Transverse colon (tissue), 4 donors: ENCODE data around the gene IL5RA. TPM values are rescaled to one million over a fixed set of nuclear protein-coding genes. Genes with fewer than 3 reads are reported as not detected.

Experiments used
- DNase-seq: peaks from one replicate; pipeline ENCODE4 v3.0.0-alpha.2; 2019
- H3K27ac ChIP-seq, 4 donors: fragments of 200-600 bp; sonication (generic); 2 replicates each; pipeline ENCODE4 v1.5.1; 2016 to 2018; ENCODE audit warnings: inconsistent platforms in 4 of 4
- H3K27me3 ChIP-seq: fragments of 200-600 bp; sonication (generic); 2 replicates; pipeline ENCODE4 v1.5.1; 2017; ENCODE audit warnings: inconsistent platforms
- H3K36me3 ChIP-seq, 4 donors: fragments of 200-600 bp; sonication (generic); 2 replicates each; pipeline ENCODE4 v1.5.1; 2017 to 2019; ENCODE audit warnings: inconsistent platforms in 4 of 4
- H3K4me1 ChIP-seq, 4 donors: fragments of 200-600 bp; sonication (generic); 2 replicates each; pipeline ENCODE4 v1.5.1; 2017 to 2020; ENCODE audit warnings: inconsistent platforms in 4 of 4
- H3K4me3 ChIP-seq, 4 donors: fragments of 200-600 bp; sonication (generic); 1 replicate in 1 of 4; 2 replicates in 3 of 4; pipeline versions ENCODE4 v1.5.1 to v1.6.1; 2017 to 2019; ENCODE audit warnings: inconsistent platforms in 4 of 4
- H3K9me3 ChIP-seq, 2 donors: fragments of 200-600 bp; sonication (generic); 2 replicates each; pipeline ENCODE4 v1.5.1; 2017 to 2019; ENCODE audit warnings: inconsistent platforms in 2 of 2
- CTCF ChIP-seq, 5 experiments: fragments of 200-600 bp in 3 of 5; fragments of 450-650 bp in 2 of 5; sonication (generic) in 3 of 5; IDR thresholded peaks; 1 replicate in 2 of 5; 2 replicates in 3 of 5; pipeline ENCODE4 v1.5.1; 2016 to 2017; ENCODE audit warnings: antibody characterized with exemption in 5 of 5, inconsistent platforms in 3 of 5, mild to moderate bottlenecking in 2 of 5, moderate library complexity in 1 of 5
- EP300 ChIP-seq: sonication (generic); formaldehyde crosslinking; IDR thresholded peaks from one replicate; pipeline ENCODE4 v1.6.1; 2017; ENCODE audit warnings: antibody characterized with exemption, low read depth
- POLR2A ChIP-seq: fragments of 450-650 bp; IDR thresholded peaks from one replicate; pipeline ENCODE4 v1.6.1; 2016; ENCODE audit warnings: antibody characterized with exemption, mild to moderate bottlenecking, moderate library complexity
- POLR2AphosphoS5 ChIP-seq, 3 donors: sonication (generic); formaldehyde crosslinking; IDR thresholded peaks; one replicate each; pipeline ENCODE4 v1.6.1; 2016; ENCODE audit warnings: antibody characterized with exemption in 3 of 3
- WGBS, 2 donors: methylation state at CpG; one replicate each; pipeline ENCODE4 v1.1.5; 2018; ENCODE audit warnings: low coverage in 1 of 2; 5-methylcytosine and 5-hydroxymethylcytosine counted together
- in situ Hi-C, 4 donors: fragments of 200-750 bp; cut with MboI; loops; one replicate each; pipeline versions ENCODE4 v1.15.0 to v1.15.1; 2017; ENCODE audit warnings: low sequenced_read_pairs in 3 of 4, low pct_ligation_motif_present in 1 of 4, low pct_unique_long_range_greater_than_20kb in 1 of 4
- intact Hi-C: fragments of 100-400 bp; cut with DNase I; formaldehyde crosslinking; loops from one replicate; pipeline ENCODE4 v1.15.1; 2023; ENCODE audit warnings: low total_unique reads
- total RNA-seq, 4 donors: library from RNA; depleted of rRNA; stranded (reverse); fragments of >200 nt; gene quantifications; one replicate each; pipeline ENCODE4 v1.1.0, GENCODE V29; 2016

Gene IL5RA
- total RNA-seq, 4 donors from 2014 or later: 0.27 to 0.95 TPM; not detected in 2

GRCh38 chr3:3087279-3087678 is 22.9 kb downstream of the IL5RA start:
- no peak for DNase-seq
- Histone ChIP-seq H3K4me3 (no peak overlapping the region), H3K27ac (no peak overlapping the region), H3K27me3 (no peaks in the 10 kb centered on the region), H3K36me3 (no peaks in the 10 kb centered on the region), H3K9me3 (no peaks in the 10 kb centered on the region), H3K4me1 (no peaks in the 10 kb centered on the region)
- TF ChIP-seq EP300 (no peak), POLR2AphosphoS5 (IDR thresholded peaks at IDR 0.05) (no peak), POLR2A (no peak), CTCF (IDR thresholded peaks at IDR 0.05) (no peak)
- intact Hi-C loops: no loop called here
- in situ Hi-C loops: no loop called here

- intact Hi-C loops: no loop called here
- 72 to 74% methylated on average over 6 of the region's 6 CpGs for WGBS, 2 donors
Observed at GRCh38 chr3:3086239-3086638, 23.9 kb downstream of the IL5RA start.

GRCh38 chr3:3085782-3086181 is 24.4 kb downstream of the IL5RA start:
- no peak for DNase-seq
- TF ChIP-seq EP300 (no peak), CTCF (IDR thresholded peaks at IDR 0.05) (no peak), POLR2AphosphoS5 (IDR thresholded peaks at IDR 0.05) (no peak), POLR2A (no peak)
- no peaks in the 10 kb centered on the region for H3K36me3 ChIP-seq
- H3K4me3 ChIP-seq: no peak overlapping the region
- in situ Hi-C loops (no loop called here), intact Hi-C loops (no loop called here)
- H3K27ac ChIP-seq: no peak overlapping the region
- no peaks in the 10 kb centered on the region for H3K4me1 ChIP-seq
- no peaks in the 10 kb centered on the region for H3K9me3 ChIP-seq
- no peaks in the 10 kb centered on the region for H3K27me3 ChIP-seq
- WGBS, 2 donors: 58 to 80% methylated on average over 2 to 6 of the region's 6 CpGs

More at GRCh38 chr3:3086239-3086638, 23.9 kb downstream of the IL5RA start:
- Histone ChIP-seq H3K4me1 (no peaks in the 10 kb centered on the region), H3K27me3 (no peaks in the 10 kb centered on the region), H3K4me3 (no peak overlapping the region), H3K27ac (no peak overlapping the region), H3K36me3 (no peaks in the 10 kb centered on the region), H3K9me3 (no peaks in the 10 kb centered on the region)
- in situ Hi-C loops: no loop called here
- TF ChIP-seq CTCF (IDR thresholded peaks at IDR 0.05) (no peak), EP300 (no peak), POLR2A (no peak), POLR2AphosphoS5 (IDR thresholded peaks at IDR 0.05) (no peak)
- DNase-seq: no peak

GRCh38 chr3:3084890-3085289 is 25.3 kb downstream of the IL5RA start:
- intact Hi-C loops: no loop called here
- no peaks in the 10 kb centered on the region for H3K4me1 ChIP-seq
- H3K27me3 ChIP-seq: no peaks in the 10 kb centered on the region
- no peak for TF ChIP-seq POLR2A
- no peak for TF ChIP-seq EP300
- TF ChIP-seq CTCF (IDR thresholded peaks at IDR 0.05): no peak
- no peak for TF ChIP-seq POLR2AphosphoS5 (IDR thresholded peaks at IDR 0.05)
- no peak for DNase-seq
- no peak overlapping the region for H3K27ac ChIP-seq
- no peak overlapping the region for H3K4me3 ChIP-seq
- H3K36me3 ChIP-seq: no peaks in the 10 kb centered on the region
- no peaks in the 10 kb centered on the region for H3K9me3 ChIP-seq
- in situ Hi-C loops: no loop called here
- 80% methylated on average over 3 of the region's 3 CpGs; no CpG with 5 or more reads in 1 of the 2 donors for WGBS, 2 donors
